Measurements from ENCODE around the gene CCNY.

- no peak for TF ChIP-seq CTCF (IDR thresholded peaks at IDR 0.05; ENCODE audit: insufficient read depth, low read depth, low read length)
- TF ChIP-seq EZH2 (IDR thresholded peaks at IDR 0.05; ENCODE audit: insufficient read depth, low read length): no peak
Measured at GRCh38 chr10:35464825-35465456, 128.6 kb downstream of the CCNY start.

Measured in astrocyte (in vitro differentiated cells and primary cell).